HL-60 (cell line): ENCODE data around the gene IFNL1.

Experiments
- CTCF ChIP-seq: IDR thresholded peaks from one replicate; pipeline ENCODE4 v1.5.1; 2011; ENCODE audit warnings: low read length, control low read depth, inconsistent platforms; ENCODE audit not compliant: insufficient read depth
- GABPA ChIP-seq: IDR thresholded peaks from 2 replicates; pipeline ENCODE4 v1.6.1; 2012; ENCODE audit warnings: low read depth
- POLR2AphosphoS5 ChIP-seq: IDR thresholded peaks from 2 replicates; pipeline ENCODE4 v1.6.1; 2012; ENCODE audit warnings: low read depth
- REST ChIP-seq: IDR thresholded peaks from 2 replicates; pipeline ENCODE4 v1.6.1; 2012; ENCODE audit warnings: low read depth; ENCODE audit not compliant: insufficient replicate concordance

GRCh38 chr19:39341129-39341718 lies 45.0 kb downstream of the IFNL1 start:
- TF ChIP-seq CTCF (no peak), REST (no peak), GABPA (no peak), POLR2AphosphoS5 (no peak)
